Choroid plexus epithelial cell (primary cell): ENCODE results near the gene SHMT1.

ENCODE experiments used
- DNase-seq: peaks from one replicate; pipeline ENCODE4 v3.0.0-alpha.2; 2010; ENCODE audit warnings: low read depth
- H3K4me3 ChIP-seq: 2 replicates; pipeline ENCODE4 v1.5.1; 2011; ENCODE audit warnings: low read depth, mild to moderate bottlenecking, control low read depth, low read length, moderate library complexity
- TF ChIP-seq, protein P1 (sequence below): conservative IDR thresholded peaks from 2 replicates; pipeline ENCODE4 v1.5.1; 2011; ENCODE audit warnings: low read depth, mild to moderate bottlenecking, control low read depth, inconsistent platforms, low read length, moderate library complexity

SHMT1 gene

DNA sequence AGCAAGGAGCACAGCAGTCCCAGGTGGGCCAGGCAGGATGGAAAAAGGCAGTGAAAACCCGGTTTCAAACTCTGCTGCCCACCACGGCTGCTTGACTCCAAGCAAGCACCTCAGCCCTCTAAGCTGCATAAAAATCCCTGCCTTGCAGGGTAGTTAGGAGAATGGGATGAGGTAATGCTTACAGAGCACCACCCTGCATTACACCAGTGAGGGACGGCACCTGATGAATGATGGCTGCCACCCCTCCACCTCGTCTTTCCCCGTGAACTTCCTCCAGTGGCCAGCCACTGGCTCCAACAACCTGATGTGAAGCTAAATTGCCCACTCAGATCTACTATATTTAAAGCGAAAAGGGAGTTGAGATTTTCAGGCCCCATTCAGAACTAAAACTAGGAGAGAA lies 81.6 kb downstream of the SHMT1 start:
- TF ChIP-seq, protein P1, sequence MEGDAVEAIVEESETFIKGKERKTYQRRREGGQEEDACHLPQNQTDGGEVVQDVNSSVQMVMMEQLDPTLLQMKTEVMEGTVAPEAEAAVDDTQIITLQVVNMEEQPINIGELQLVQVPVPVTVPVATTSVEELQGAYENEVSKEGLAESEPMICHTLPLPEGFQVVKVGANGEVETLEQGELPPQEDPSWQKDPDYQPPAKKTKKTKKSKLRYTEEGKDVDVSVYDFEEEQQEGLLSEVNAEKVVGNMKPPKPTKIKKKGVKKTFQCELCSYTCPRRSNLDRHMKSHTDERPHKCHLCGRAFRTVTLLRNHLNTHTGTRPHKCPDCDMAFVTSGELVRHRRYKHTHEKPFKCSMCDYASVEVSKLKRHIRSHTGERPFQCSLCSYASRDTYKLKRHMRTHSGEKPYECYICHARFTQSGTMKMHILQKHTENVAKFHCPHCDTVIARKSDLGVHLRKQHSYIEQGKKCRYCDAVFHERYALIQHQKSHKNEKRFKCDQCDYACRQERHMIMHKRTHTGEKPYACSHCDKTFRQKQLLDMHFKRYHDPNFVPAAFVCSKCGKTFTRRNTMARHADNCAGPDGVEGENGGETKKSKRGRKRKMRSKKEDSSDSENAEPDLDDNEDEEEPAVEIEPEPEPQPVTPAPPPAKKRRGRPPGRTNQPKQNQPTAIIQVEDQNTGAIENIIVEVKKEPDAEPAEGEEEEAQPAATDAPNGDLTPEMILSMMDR = no peak
- H3K4me3 ChIP-seq = no peak overlapping the region
- DNase-seq = no peak

DNA sequence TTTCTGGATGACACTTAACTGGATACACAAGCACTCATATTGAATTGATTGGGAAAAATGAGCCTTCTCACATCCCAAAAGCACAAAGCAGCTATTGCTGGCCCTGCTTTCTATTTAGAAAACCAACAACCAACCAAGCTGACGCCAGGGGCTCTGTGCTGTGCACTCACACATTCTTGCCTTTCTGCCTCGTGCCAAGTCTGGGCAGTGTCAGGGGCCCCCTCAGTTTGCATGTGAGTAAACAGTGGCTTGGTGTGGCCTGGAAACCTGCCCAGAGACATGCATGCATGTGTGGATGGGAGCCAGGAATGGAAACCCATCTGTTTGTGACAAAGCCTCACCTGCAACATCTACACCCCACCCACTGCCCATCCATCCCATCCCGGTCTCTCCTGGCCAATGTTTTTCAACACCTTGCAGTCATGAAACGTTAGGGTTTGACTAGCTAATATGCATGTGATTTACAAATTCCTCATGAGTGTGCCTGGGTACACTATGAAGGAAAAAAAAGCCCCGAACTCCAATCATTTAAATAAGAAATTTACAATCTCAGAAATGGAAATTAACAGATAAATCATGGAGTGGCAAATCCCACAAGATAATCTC lies 82.5 kb downstream of the SHMT1 start:
- TF ChIP-seq, protein P1 = no peak
- DNase-seq = peak; percentile 42

DNA sequence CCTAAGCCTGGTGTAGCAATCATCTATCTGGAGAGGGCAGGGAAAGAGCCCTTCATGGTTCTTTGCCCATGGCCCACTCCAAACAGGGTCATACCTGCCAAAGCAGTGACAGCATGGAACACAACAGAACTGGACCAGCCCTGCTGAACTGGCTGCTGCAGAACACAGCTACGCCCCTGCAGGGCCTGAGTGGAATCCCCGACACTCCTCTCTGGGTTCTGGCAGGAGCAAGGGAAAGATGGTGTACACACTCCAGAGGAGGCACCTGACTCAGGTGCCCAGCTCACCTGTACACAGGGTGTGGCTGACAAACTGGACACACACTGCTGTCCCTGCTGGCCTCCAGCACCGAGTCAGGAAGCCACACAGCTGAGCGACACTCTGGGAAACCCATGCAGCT lies 83.1 kb downstream of the SHMT1 start:
- DNase-seq = no peak
- TF ChIP-seq, protein P1 = no peak
- no peak overlapping the region for H3K4me3 ChIP-seq

More for the DNA sequence above, 82.5 kb downstream of the SHMT1 start:
- H3K4me3 ChIP-seq = no peak overlapping the region

DNA sequence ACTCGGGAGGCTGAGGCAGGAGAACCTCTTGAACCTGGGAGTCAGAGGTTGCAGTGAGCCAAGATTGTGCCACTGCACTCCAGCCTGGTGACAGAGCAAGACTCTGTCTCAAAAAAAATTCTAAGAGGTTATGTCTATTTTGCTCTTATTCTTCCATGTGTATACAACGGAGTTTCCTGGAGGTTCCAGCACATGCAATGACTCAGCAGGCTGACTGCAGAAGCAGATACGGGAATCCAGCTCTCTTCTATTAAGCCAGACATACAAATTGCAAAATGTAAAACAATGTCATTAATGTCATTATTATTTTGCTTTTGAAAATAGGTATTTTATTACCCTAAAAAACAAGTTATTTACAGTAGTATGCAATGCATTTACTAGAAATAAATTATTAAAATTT lies 84.5 kb downstream of the SHMT1 start:
- TF ChIP-seq, protein P1 = no peak
- peak; percentile 76 for DNase-seq
- no peak overlapping the region for H3K4me3 ChIP-seq
